Transverse colon (tissue), 4 donors: ENCODE data around the gene RASEF.

Source experiments
- CTCF ChIP-seq, 5 experiments: fragments of 200-600 bp in 3 of 5; fragments of 450-650 bp in 2 of 5; sonication (generic) in 3 of 5; IDR thresholded peaks; 1 replicate in 2 of 5; 2 replicates in 3 of 5; pipeline ENCODE4 v1.5.1; 2016 to 2017; ENCODE audit warnings: antibody characterized with exemption in 5 of 5, inconsistent platforms in 3 of 5, mild to moderate bottlenecking in 2 of 5, moderate library complexity in 1 of 5
- EP300 ChIP-seq: sonication (generic); formaldehyde crosslinking; IDR thresholded peaks from one replicate; pipeline ENCODE4 v1.6.1; 2017; ENCODE audit warnings: antibody characterized with exemption, low read depth
- POLR2A ChIP-seq: fragments of 450-650 bp; IDR thresholded peaks from one replicate; pipeline ENCODE4 v1.6.1; 2016; ENCODE audit warnings: antibody characterized with exemption, mild to moderate bottlenecking, moderate library complexity
- POLR2AphosphoS5 ChIP-seq, 3 donors: sonication (generic); formaldehyde crosslinking; IDR thresholded peaks; one replicate each; pipeline ENCODE4 v1.6.1; 2016; ENCODE audit warnings: antibody characterized with exemption in 3 of 3

DNA sequence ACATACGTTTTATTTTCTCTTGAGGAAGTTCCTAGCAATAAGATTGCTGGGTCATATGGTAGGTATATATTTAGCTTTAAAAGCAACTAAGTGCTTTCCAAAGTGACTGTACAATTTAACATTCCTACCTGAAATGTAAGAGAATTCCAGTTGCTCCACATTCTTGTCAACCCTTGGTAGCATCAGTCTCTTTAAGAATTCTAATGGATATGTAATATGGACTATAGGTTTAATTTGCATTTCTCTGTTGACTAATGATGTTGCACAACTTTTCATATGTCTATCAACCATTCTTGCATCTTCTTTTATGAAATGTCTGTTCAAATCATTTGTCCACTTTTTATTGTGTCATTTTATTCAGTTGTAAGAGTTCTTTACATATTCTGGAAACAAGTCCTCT lies 6.7 kb upstream of the RASEF start:
- TF ChIP-seq CTCF (IDR thresholded peaks at IDR 0.05) (no peak), POLR2A (no peak), POLR2AphosphoS5 (IDR thresholded peaks at IDR 0.05) (no peak), EP300 (no peak)
